Measurements from ENCODE around the gene APOB. TPM values are rescaled to one million over a fixed set of nuclear protein-coding genes. Genes with fewer than 3 reads are reported as not detected.
A peak's percentile ranks its signal among the peaks of the same experiment; 100 is the strongest.

Gene APOB
- total and polyA plus RNA-seq, 2 of the 13 experiments (the other 11 are each of a cell fraction or from before 2014, with no cell fraction given) = 1,569 to 2,515 TPM

- TF ChIP-seq ZNF800 (CRISPR knock-in tag; IDR thresholded peaks at IDR 0.05) (no peak), ZBTB26 (CRISPR knock-in tag; IDR thresholded peaks at IDR 0.05; ENCODE audit: borderline replicate concordance) (no peak), AKNA (CRISPR knock-in tag; IDR thresholded peaks at IDR 0.05; ENCODE audit: borderline replicate concordance) (no peak), TFE3 (CRISPR knock-in tag; IDR thresholded peaks at IDR 0.05) (peak; percentile 22; the same call in 1 of the 2 replicates), ZFP91 (CRISPR knock-in tag; IDR thresholded peaks at IDR 0.05; ENCODE audit: borderline replicate concordance) (no peak; the same call in 1 of the 2 replicates), STAT5B (CRISPR knock-in tag; IDR thresholded peaks at IDR 0.05) (no peak), FOXA1 (IDR thresholded peaks at IDR 0.05) (no peak), FOXA1 (CRISPR knock-in tag; IDR thresholded peaks at IDR 0.05) (no peak), KMT2A (CRISPR knock-in tag; IDR thresholded peaks at IDR 0.05) (no peak), NRL (CRISPR knock-in tag; IDR thresholded peaks at IDR 0.05; ENCODE audit: borderline replicate concordance) (no peak), GRHL1 (CRISPR knock-in tag; conservative IDR thresholded peaks at IDR 0.05) (no peak), ZNF563 (CRISPR knock-in tag; IDR thresholded peaks at IDR 0.05) (no peak), CHD4 (IDR thresholded peaks at IDR 0.05; ENCODE audit: borderline replicate concordance, low read length) (no peak), ZNF547 (CRISPR knock-in tag; IDR thresholded peaks at IDR 0.05) (no peak; the same call in 1 of the 2 replicates), BCL6 (CRISPR knock-in tag; IDR thresholded peaks at IDR 0.05) (no peak), NCOA1 (CRISPR knock-in tag; IDR thresholded peaks at IDR 0.05) (no peak)
Observed at GRCh38 chr2:21020031-21020667, 23.7 kb downstream of the APOB start (continued).

Measured in HepG2 (cell line).